GM18526 (cell line): ENCODE measurements around the gene EIF5AL1.

Experiments used
- POLR2A ChIP-seq: IDR thresholded peaks from 3 replicates; pipeline ENCODE4 v1.6.1; 2011; ENCODE audit not compliant: insufficient read length; ENCODE audit errors: extremely low read depth

The EIF5AL1 gene

DNA sequence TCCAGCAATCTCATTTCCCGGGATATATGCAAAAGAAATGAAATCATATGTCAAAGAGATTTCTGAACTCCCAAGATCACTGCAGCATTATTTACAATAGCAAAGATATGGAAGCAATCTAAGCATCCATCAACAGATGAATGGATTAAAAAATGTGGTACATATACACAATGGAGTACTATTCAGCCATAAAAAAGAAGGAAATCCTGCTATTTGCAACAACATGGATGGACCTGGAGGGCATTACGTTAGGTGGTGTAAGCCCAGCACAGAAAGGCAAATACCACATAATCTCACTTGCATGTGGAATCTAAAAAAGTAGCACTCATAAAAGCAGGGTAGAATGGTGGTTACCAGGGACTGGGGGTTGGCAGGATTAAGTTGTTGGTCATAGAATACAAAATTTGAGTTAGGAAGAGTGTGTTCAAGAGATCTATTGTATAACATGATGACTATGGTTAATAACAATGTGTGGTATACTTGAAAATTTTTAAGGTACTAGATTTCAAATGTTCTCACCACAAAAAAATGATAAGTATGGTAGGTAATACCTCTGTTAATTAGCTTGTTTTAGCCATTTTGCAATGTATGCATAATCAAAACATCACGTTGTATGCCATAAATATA, 32.9 kb upstream of the EIF5AL1 start:
- no peak for TF ChIP-seq POLR2A

DNA sequence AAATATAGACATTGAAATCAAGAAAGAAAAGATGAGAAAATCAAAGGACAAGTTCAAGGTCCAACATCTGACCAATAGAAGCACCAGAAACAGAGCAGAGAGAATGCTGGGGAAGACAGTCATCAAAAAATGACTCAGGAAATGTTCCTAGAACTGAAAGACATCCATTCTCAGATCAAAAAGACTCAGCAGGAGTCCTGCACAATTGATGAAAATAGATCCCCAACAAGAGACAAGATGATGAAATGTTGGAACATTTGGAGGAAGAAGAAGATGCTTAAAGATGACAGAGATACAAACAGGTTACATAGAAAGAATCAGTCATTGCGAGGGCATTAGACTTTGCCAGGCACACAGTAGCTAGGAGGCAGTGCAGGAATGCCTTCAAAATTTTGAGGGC, 30.0 kb upstream of the EIF5AL1 start:
- TF ChIP-seq POLR2A = no peak

DNA sequence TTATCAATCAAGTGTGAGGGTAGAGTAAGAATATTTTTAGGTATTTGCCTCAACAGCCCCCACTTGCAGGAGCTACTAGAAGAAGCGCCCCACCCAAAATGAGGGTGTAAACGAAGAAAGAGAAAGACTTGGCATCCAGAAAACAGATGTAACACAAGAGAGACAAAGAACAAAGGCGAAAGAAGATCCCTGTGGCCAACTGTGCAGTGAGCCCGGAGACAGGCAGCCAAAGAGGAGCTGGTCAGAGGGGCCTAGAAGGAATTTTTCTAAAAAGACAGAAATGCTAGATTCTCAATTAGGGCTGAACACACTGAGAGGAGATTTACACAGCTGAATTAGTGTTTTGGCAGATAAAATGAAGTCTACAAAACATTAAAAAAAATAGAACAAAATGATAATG, 29.6 kb upstream of the EIF5AL1 start:
- no peak for TF ChIP-seq POLR2A

DNA sequence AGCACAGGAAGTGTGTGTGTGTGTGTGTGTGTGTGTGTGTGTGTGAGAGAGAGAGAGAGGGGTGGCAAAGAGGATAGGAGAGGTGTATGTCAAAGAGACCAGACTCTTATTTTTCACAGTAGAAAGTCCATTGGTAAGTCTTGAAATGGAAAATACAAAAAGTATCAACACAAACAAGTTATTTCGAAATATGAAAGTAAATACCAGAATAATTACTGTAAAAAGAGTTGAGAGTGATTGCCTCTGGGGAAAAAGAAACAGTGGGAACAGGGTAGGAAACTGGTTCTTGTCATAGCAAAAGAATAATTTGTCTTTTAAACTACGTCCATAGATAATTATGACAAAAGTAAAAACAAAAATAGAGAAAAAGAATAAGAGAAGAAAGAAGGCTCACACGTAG, 29.0 kb upstream of the EIF5AL1 start:
- no peak for TF ChIP-seq POLR2A

DNA sequence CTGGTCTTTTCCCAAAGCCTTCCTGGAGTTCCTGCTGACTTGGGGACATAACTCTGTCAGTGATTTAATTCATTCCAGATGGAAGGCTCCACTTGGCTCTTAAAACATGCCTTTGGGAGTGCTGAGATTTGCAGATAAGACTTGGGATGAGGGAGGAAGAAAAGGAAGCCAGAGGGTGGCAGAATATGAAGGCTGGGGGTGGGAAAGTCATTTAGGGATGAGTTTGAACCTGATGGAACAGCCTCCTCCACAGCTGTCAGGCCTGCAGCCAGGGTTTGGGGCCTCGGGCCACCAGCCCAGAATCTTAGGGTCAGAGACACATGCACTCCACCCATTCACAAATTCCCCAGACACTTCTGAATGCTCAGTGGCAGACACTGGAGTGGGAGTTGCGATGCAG, 28.4 kb upstream of the EIF5AL1 start:
- TF ChIP-seq POLR2A = no peak

DNA sequence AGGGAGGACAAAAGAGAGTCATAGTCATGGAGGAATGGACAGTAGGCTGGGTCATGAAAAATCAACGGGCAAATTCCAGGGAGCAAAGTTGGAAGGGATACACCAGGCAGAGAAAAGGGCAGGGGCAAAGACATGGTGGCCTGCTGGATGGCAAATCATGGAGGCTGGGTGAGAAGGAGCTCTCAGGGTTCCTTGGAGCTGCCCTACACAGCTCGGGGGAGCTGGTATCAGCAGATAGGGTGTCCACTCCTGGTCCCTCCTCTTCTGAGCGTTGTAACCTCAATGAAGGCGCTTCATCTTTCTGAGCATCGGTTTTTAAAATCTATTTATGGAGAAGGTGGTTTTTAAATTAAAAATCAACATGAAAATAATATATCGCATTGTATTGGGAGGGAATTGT, 27.9 kb upstream of the EIF5AL1 start:
- TF ChIP-seq POLR2A = no peak

DNA sequence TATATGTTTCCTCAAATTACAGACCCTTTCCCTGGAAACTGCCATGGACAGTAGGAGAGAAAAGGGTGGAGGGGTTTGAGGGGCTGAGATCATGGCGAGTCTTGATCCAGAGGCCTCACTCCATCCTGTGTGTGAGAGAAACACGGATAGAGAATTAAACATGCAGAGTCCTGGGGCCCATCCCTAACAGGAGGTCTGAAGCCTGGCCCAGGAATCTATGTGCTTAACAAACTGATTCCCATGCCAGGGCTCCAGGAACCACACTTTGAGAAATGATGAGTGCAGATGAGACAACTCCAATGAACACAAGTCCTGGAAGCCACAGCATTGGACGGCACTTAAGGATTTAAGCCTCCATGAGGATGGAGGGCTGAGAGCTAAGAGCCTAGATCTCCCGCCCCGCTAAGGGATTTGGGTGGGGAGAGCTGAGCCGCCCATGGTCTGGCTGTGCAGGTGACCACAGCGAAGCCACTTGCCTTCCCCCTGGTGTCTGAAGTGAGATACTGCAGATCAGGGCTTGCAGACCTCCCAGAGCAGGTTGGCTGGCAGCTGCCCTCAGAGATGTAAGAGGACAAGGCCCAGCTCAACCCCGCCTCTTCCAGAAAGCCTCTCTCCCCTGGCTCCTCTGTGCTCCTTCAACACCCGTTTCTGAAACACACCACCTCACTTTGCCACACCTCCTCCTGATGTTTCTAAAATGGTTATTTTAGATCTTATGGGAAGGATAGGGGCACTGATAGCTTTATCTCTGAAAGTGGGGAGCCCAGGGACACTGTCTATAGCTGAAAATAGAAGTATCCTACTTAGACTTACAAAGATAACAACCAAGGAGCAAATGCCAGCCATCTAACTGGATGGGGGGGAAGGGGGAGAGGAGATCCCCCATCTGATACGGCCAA, 24.8 kb upstream of the EIF5AL1 start:
- TF ChIP-seq POLR2A = no peak

DNA sequence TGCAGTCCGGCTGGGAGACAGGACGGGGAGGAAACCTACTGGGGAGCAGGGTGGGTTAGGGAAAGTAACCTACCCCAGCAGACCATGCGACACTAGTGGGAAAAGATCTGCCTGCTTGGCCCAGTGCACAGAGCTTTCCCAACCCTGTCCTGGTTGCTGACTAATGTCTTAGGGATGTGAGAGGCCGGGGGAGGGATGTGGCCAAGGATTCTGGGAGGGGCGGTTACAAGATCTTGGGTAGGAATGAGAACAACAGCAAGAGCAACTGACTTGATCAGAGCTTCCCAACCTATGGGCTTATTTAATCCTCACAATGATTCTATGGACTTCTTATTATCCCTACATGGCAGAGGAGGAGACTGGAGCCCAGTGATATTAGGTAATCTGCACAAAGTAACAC, 24.0 kb upstream of the EIF5AL1 start:
- TF ChIP-seq POLR2A = no peak

DNA sequence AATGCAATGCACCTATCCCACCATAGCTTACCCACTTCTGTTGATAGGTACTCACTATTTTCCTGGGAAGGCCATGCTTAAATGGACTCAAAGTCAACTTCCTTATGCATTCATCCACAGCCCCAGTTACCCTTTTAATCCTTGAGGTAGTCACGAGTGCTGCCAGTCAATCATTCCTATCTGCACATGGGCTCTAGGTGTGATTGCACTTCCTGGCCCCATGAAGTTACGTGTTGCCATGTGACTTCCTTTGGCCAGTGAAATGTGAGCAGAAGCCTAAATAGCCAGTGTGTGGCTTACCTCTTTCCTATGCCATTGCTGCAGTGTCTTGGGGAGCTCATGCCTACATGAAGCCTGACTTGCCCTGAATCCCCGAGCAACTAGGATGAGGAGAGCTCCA, 23.5 kb upstream of the EIF5AL1 start:
- TF ChIP-seq POLR2A = no peak

DNA sequence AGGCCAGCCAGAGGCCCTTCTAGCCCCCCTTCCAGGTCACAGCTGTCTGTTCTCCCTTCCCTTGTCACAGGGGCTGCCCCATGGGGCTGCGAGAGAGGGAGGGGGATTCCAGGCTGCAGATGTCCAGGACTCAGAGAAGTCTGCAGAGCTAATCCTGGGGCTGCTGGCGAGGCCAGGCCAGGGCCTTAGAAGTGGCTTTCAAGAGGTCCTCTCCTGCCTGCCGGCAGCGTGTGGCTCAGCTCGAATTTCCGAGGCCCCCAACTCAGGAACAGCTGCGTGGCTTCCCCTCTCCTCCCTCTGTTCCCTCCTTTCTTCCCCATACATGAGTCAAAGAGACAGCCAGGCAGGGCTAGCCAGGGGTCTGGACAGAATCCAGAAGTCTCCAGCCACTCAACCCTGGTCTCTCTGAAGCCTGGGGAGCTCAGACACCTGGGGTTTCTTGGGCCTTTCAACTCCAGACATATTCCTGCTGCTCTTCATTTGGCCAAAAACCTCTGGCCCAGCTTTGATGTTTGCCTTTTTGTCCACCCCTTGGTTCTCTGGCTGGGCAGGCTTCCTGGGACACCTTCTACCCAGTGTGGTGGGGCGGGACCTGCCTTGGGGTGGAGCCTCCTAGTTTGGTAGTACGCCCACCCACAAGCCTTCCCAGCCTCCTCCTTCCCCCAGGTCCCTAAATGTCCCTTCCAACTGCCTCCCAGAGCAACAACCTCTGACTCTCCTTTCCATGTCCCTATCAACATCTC, 21.8 kb upstream of the EIF5AL1 start:
- TF ChIP-seq POLR2A = no peak

DNA sequence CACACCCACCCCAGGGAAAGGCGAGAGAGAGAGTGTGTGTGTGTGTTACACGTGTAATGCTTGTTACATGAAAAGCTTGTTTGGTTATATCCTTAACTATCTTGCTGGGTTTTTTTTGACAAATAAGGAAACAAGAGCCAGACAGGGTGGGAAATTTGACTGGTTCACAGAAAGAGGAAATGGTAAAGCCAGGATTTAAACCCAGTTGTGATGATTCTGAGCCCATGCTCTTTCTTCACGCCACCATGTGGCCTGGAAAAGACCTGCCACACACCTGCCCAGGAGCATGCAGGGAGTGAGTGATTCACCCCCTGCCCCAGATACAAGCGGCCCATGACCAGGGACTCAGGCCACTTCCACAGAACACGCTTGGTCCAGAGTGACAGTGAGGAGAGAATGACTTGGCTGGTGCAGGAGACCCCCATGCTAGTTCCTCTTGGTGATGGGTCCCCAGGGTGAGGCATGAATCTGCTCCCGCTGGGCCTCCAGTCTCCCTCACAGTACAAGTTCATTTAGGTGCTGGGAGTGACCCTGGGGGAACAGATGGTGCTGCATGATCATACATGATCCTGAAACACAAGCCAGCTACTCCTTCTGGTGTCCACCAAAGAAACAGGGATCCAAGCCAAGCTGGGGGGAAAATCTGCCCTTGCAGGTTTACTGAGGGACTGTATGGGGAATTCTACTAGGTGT, 21.0 kb upstream of the EIF5AL1 start:
- no peak for TF ChIP-seq POLR2A

DNA sequence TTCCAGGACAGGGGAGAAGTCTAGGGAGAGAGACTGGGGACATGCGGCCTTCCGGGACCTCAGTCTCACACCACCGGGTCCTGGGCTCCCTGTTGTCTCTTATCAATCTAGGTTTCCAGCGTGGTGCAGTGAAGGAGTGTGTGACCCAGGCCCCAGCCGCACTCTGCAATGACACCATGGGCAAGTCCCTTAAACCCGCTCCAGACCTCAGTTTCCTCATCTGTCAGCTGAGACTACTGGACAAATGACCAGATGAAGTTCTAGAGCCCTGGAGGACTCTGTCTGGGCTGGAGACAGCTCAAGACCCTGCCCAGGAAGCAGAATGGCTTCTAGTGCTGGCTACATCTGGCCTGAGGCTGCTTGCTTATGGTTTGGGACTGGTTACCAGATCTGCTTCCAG, 20.1 kb upstream of the EIF5AL1 start:
- TF ChIP-seq POLR2A = no peak

DNA sequence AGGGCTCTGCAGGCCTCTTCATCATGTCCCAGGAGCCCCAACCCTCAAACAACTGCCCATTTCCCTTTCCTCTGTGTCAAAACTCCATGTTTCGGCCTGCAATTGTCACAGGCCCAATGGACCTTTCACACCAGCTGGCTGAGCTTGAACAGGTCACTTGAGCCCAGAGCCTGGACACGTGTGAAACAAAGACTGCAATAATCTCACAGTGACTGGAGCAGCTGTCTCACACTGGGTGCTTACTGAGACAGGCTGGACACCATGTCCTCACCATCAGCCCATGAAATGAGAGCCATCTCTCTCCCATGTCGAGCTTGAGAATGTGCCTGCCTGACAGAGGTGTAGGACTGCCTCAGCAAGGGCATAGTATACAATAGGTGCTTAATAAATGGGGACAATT, 19.5 kb upstream of the EIF5AL1 start:
- no peak for TF ChIP-seq POLR2A

DNA sequence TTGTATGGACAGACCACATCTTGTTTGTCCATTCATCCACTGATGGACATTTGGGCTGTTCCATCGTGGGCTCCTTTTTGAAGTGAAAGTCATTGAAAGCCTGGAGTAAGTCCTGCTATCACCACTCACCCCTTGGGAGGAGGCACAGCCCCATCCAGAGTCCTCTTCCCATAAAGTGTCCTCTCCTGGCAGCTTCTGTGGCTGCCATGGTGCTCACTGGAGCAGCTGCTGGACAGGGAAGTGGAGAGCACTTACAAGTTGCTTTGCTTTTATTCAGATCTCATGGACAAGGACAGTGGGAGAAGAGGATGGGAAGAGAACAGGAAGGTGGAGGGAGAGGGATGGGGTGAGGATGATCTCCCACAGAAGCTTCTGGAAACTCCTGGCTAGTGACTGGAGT, 18.5 kb upstream of the EIF5AL1 start:
- no peak for TF ChIP-seq POLR2A
